GM18858 (cell line): ENCODE results near the gene TTLL11.
"Not testable (repeated sequence)": the region's sequence is repeated elsewhere in the genome, so short reads cannot be mapped to it uniquely, and the experiment has no call there.

Experiments used
- ATAC-seq: cut with Tn5 transposase; IDR thresholded peaks from one replicate; pipeline ENCODE4 v1.9.1; 2021; ENCODE audit not compliant: unreplicated experiment

TTLL11 gene

DNA sequence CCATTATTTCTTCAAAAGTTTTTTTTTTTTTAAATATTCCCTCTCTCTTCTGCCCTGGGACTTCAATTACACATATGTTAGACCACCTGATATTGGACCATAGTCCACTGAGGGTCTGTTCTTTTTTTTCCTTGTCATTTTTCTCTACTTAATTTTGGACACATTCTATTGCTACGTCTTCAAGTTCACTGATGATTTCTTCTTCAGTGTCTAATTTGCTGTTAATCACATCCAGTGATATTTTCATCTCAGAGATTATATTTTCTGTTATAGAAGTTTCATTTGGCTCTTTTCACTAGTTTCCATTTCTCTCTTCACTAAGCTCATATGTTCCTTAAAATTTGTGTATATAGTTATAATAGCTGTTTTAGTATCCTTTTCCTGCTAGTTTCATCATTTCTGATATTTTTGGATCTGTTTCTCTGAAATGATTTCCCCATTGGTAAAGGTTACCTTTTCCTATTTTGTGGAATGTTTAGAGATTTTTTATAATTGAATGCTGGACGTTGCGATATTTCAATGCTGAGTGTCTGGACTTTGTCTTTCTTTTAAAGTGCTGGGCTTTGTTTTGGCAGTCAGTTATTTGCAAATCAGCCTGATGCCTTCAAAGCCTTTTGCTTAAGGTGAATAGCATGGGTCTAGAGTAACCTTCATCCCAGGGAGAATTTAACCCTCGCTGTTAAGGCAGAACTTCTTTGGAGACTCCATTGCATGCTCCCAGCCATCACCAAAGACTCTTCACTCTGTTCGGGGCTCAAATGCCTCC lies 111.8 kb downstream of the TTLL11 start:
- no peak for ATAC-seq

GRCh38 chr9:121980665-121981064 lies 112.4 kb downstream of the TTLL11 start:
- not testable (repeated sequence) for ATAC-seq

GRCh38 chr9:121979736-121980135 lies 113.4 kb downstream of the TTLL11 start:
- no peak for ATAC-seq

DNA sequence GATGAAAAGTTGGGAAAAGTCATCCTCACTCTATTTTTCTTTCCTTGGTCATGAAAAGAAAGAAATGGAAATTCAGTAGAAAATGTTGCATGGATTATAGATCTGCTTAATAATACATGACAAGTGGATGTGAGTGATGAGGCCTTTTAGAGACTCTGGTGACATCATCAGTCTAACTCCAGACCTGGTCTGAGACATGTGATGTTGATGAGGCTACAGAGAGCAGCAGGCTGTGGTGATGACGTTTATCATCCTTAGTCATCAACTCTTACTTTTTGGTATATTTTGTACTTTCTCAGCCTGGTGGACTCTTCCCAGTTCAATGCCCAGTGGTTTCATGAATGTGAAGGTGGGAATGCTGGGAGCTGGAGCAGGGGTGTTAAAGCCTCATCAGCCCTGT lies 116.4 kb downstream of the TTLL11 start:
- no peak for ATAC-seq

DNA sequence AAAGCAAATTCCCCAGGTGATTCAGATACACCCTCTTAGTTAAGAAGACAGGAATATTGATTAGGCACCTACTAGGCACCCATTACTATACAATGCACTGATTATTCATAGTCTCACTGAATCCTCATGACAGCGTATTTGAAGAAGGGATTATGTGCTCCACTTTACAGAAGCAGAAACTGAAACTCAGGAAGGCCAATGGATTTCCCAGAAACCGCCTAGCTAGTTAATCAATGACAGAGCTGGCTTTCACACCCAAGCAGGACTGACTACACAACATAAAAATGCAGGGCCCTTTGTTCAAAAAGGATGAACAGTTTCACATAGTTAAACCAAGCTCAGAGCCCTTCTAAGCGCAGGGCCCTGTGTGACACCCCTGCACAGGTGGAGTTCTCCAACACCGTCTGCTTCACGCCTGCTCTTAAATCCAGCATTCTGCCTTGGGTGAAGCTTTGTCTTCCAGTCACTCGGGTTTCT lies 117.3 kb downstream of the TTLL11 start:
- ATAC-seq: no peak

GRCh38 chr9:121974421-121974820 lies 118.7 kb downstream of the TTLL11 start:
- ATAC-seq: no peak

GRCh38 chr9:121972501-121972981 lies 120.6 kb downstream of the TTLL11 start:
- peak; percentile 71 for ATAC-seq

DNA sequence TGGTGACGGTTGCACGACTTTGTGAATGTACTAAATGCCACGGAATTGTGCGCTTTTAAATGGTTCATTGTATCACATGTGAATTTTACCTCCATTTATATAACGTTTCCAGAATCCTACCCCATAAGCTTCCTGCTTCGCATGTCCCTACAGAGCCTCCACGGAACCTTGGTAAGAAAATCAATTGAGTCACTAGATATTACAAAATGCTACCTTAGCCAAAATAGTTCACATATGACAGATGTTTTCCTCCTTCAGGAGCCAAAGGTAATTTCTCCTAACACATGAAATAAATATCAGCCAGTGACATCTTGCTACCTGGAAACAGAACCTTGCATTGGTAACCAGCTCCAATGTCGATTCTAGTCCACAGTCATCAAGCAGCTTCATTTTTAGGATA lies 125.1 kb downstream of the TTLL11 start:
- no peak for ATAC-seq

DNA sequence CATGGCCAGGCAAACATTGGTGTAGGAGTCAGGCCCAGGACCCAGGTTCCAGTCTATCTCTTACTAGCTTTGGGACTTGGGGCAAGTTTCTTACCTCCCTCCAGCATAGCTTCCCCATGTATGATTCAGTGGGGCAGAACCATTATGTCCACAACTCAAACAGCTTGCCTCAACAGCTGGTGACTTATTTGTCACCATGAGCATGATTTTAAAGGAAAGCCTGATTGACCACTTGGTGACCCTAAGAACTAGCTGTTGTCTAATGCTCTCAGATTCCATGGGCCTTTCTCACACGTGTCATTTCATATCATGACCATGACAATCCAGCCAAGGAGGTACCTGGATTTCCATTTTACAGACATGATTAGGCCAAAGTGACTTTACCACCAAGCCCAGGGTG lies 126.4 kb downstream of the TTLL11 start:
- no peak for ATAC-seq

GRCh38 chr9:121963528-121963995 lies 129.5 kb downstream of the TTLL11 start:
- ATAC-seq: no peak

DNA sequence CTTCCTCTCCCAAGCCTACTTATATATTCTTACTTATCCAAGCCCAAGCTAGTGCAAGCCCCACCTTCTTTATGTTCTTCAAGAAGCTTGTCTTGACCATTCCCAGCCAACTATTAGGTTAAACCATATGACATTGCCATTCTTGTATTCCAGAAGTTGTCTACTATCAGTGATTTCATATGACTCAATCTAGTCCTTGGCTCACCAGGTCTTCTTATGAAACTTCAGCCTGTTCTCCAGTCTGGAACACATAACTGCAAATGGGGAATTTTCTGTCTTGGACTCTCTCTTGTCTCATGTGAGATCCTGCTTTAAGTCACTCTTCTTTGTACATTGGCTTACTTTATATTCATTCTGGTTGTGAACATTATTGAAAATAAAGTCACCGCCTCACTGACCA lies 130.7 kb downstream of the TTLL11 start:
- ATAC-seq: no peak

- no peak for ATAC-seq
Observed at GRCh38 chr9:121960665-121961064, 132.4 kb downstream of the TTLL11 start.

- ATAC-seq: no peak
Observed at GRCh38 chr9:121958530-121958929, 134.6 kb downstream of the TTLL11 start.

DNA sequence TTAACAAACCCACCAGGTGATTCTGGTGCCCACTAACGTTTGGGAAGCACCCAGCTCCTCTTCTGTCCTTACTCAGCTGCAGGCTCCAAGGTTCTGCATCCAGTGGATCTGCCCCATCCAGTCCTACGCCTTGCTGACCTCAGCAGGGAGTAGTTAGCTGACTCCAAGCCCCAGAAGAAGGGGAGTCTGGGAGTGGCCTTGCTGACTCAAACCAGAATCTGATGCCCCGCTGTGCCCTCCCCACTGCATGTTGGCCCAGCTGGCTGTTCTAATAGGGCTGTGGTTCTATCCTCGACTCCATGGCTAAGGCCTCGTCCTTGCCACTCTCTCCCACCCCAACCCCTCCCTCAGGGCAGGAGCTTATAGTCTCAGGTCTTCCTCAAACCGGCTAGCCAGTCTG lies 136.3 kb downstream of the TTLL11 start:
- no peak for ATAC-seq

GRCh38 chr9:121955649-121956048 lies 137.5 kb downstream of the TTLL11 start:
- no peak for ATAC-seq

- no peak for ATAC-seq
Observed at GRCh38 chr9:121954477-121955140, 138.5 kb downstream of the TTLL11 start.

DNA sequence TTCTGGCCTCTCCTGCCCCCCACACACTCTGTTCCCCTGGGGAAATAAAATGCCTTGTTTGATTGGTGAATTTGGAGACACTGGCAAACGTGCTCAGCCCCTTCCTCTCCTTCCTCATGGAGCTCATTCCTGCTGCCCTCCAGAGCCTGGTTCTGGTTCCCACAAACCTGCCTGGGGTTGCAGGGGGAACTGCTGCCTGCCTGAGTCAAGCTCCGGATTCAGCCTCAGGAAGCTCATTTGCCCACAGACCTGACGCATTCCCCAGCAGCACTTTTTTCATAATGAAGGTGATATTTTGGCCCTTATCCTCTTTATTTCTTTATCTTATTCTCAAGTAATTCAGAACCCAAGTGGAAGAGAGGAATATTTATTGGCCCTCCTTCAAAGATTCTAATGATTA lies 140.5 kb downstream of the TTLL11 start:
- no peak for ATAC-seq

- ATAC-seq: no peak
Observed at GRCh38 chr9:121950866-121951265, 142.2 kb downstream of the TTLL11 start.

DNA sequence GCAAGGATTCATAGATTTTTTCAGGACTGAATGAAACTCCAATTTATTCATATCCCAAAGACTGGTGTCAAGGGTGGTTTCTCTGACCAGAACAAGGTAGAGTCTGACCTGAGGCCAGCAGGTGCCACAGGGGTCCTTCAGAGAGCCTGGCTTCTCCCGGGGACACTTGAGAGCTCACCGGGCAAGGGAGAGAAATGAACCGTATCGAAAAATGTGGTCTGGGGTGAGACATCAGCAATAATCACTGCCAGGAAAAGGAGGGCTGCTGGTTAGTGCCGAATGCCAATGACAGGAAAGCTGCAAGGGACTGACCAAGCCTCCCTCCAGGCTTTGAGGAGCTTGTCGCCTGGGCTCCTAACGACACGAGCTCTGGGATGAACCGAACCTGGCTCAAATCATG lies 142.7 kb downstream of the TTLL11 start:
- ATAC-seq: no peak

GRCh38 chr9:121949766-121950165 lies 143.3 kb downstream of the TTLL11 start:
- no peak for ATAC-seq

DNA sequence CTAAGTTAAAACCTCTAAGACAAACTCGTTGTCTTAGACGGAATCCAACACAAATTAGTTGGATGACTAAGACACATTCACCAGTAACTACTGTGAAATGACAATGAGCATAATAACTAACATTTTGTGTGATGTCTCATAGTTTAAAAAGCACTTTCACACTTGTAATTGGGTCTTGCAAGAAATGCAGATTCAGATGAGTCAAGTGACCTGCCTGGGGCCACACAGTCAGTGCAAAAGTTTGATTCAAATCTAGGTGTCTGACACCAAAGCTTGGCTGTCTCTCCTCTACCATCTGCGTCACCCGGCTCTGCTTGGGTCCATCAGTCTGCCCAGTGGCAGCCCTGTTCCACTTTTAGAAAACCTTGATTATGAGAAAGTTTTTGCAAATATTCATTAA lies 143.7 kb downstream of the TTLL11 start:
- ATAC-seq: no peak

DNA sequence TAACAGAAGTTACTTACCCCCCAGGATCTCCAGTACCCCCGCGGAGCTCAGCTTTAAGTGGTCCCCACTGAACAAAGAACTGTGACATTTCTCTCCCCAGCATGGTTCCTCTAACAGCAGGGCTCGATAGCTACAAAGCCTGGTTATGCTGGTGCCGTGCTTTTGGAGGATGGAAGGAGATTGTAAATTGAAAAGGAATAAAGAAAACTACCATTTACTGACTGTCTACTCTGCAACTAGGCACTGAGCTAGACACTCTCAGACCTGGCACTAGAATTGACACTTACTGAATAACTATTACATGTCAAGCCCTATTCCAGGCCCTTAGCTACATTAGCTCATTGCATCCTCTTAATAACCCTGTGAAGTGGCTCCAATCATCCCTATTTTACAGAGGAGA lies 145.3 kb downstream of the TTLL11 start:
- ATAC-seq: no peak
